ENCODE measurements around the gene KIF3C. TPM values are rescaled to one million over a fixed set of nuclear protein-coding genes. Genes with fewer than 3 reads are reported as not detected.

The KIF3C gene
- total and polyA plus RNA-seq, 10 of the 15 experiments (the other 5 are each of a cell fraction or from before 2014, with no cell fraction given), result 0.10 to 0.63 (median 0.46) TPM

GRCh38 chr2:25920336-25920735, 62.0 kb downstream of the KIF3C start:
- H2AFZ ChIP-seq (ENCODE audit: control insufficient read depth, low read depth, low read length), result no peak overlapping the region
- CTCF ChIA-PET, result no interaction called here
- no peaks in the 10 kb centered on the region for H3K27me3 ChIP-seq (replicated peaks in 1 of 2; ENCODE audit: control insufficient read depth in 2 of 2, insufficient read depth in 2 of 2, low read length in 1 of 2)
- H3K4me1 ChIP-seq (ENCODE audit: control insufficient read depth, insufficient read depth, low read length), result peaks cover 3% of the 10 kb centered on the region
- 62% methylated on average over 5 of the region's 5 CpGs for WGBS (ENCODE audit: insufficient coverage, insufficient replicate concordance, low lambda C conversion rate, missing lambda C conversion rate)
- H3K4me3 ChIP-seq, result no peak overlapping the region
- intact Hi-C loops (cut with micrococcal nuclease; ENCODE audit: unreplicated experiment), result no loop called here
- H3K27ac ChIP-seq (ENCODE audit: control insufficient read depth, insufficient read depth), result no peak overlapping the region
- DNase-seq (ENCODE audit: low read depth, low spot score) (no peak), FAIRE-seq (no peak), ATAC-seq (no peak)
- no peak for TF ChIP-seq ATF7 (IDR thresholded peaks at IDR 0.05; ENCODE audit: low read depth)
- TF ChIP-seq SMC3 (IDR thresholded peaks at IDR 0.05; ENCODE audit: borderline replicate concordance, low read length), result no peak
- no peak for TF ChIP-seq RAD51 (IDR thresholded peaks at IDR 0.05)
- H3K9me3 ChIP-seq (replicated peaks; ENCODE audit: control insufficient read depth, insufficient read depth, low read length), result no peaks in the 10 kb centered on the region
- SMC1A ChIA-PET (ENCODE audit: uncharacterized antibody, unreplicated experiment), result no interaction called here
- no peaks in the 10 kb centered on the region for H3K79me2 ChIP-seq (ENCODE audit: control insufficient read depth, insufficient read depth, low read length)
- POLR2A ChIA-PET, result no interaction called here
- in situ Hi-C loops (cut with MboI), result no loop called here
- no peaks in the 10 kb centered on the region for H3K36me3 ChIP-seq (ENCODE audit: control insufficient read depth in 2 of 2, insufficient read depth in 2 of 2, low read length in 1 of 2)
- BruUV-seq (replicated peaks), result no TSS peak
- RAD21 ChIA-PET (ENCODE audit: unreplicated experiment), result no interaction called here
- no peak overlapping the region for H3K9ac ChIP-seq (ENCODE audit: control insufficient read depth, insufficient read depth, low read length)
- no peak overlapping the region for H3K4me2 ChIP-seq (ENCODE audit: control insufficient read depth, insufficient read depth)
- H4K20me1 ChIP-seq (ENCODE audit: control insufficient read depth, insufficient read depth), result no peaks in the 10 kb centered on the region

GRCh38 chr2:25917832-25918231, 64.5 kb downstream of the KIF3C start:
- Histone ChIP-seq H3K4me2 (ENCODE audit: control insufficient read depth, insufficient read depth) (no peak overlapping the region), H4K20me1 (ENCODE audit: control insufficient read depth, insufficient read depth) (no peaks in the 10 kb centered on the region), H3K9ac (ENCODE audit: control insufficient read depth, insufficient read depth, low read length) (no peak overlapping the region), H2AFZ (ENCODE audit: control insufficient read depth, low read depth, low read length) (no peak overlapping the region), H3K4me1 (ENCODE audit: control insufficient read depth, insufficient read depth, low read length) (no peaks in the 10 kb centered on the region), H3K36me3 (ENCODE audit: control insufficient read depth in 2 of 2, insufficient read depth in 2 of 2, low read length in 1 of 2) (no peaks in the 10 kb centered on the region), H3K27me3 (replicated peaks in 1 of 2; ENCODE audit: control insufficient read depth in 2 of 2, insufficient read depth in 2 of 2, low read length in 1 of 2) (no peaks in the 10 kb centered on the region), H3K4me3 (no peak overlapping the region), H3K27ac (ENCODE audit: control insufficient read depth, insufficient read depth) (no peak overlapping the region), H3K9me3 (replicated peaks; ENCODE audit: control insufficient read depth, insufficient read depth, low read length) (no peaks in the 10 kb centered on the region), H3K79me2 (ENCODE audit: control insufficient read depth, insufficient read depth, low read length) (no peaks in the 10 kb centered on the region)
- no peak for FAIRE-seq
- ChIA-PET RAD21 (ENCODE audit: unreplicated experiment) (no interaction called here), CTCF (interaction anchor here (0.9 to 2.1 kb wide), 3 partner anchors 10 to 33 kb away, joined by 3 to 5 read pairs (median 4); no protein-coding TSS in a partner anchor), SMC1A (ENCODE audit: uncharacterized antibody, unreplicated experiment) (no interaction called here), POLR2A (no interaction called here)
- 48% methylated on average over 3 of the region's 3 CpGs for WGBS (ENCODE audit: insufficient coverage, insufficient replicate concordance, low lambda C conversion rate, missing lambda C conversion rate)
- no TSS peak for BruUV-seq (replicated peaks)
- DNase-seq (ENCODE audit: low read depth, low spot score), result no peak
- intact Hi-C loops (cut with micrococcal nuclease; ENCODE audit: unreplicated experiment), result no loop called here
- ATAC-seq, result no peak
- in situ Hi-C loops (cut with MboI), result no loop called here
- TF ChIP-seq ZBTB33 (IDR thresholded peaks at IDR 0.05), result no peak
- no peak for TF ChIP-seq MEF2A (IDR thresholded peaks at IDR 0.05; ENCODE audit: insufficient read depth, low read depth, low read length)
- TF ChIP-seq ATF7 (IDR thresholded peaks at IDR 0.05; ENCODE audit: low read depth), result no peak
- TF ChIP-seq NR2C1 (IDR thresholded peaks at IDR 0.05), result no peak
- no peak for TF ChIP-seq BHLHE40 (IDR thresholded peaks at IDR 0.05; ENCODE audit: borderline replicate concordance in 1 of 2, low read depth in 2 of 2, low read length in 1 of 2)
- TF ChIP-seq PAX8 (IDR thresholded peaks at IDR 0.05), result no peak
- no peak for TF ChIP-seq MEF2B (IDR thresholded peaks at IDR 0.05; ENCODE audit: partially characterized antibody, poor library complexity, severe bottlenecking)
- no peak for TF ChIP-seq ESRRA (IDR thresholded peaks at IDR 0.05; ENCODE audit: low read length)
- no peak for TF ChIP-seq RELB (IDR thresholded peaks at IDR 0.05; ENCODE audit: low read depth)
- TF ChIP-seq NFXL1 (IDR thresholded peaks at IDR 0.05; ENCODE audit: borderline replicate concordance), result no peak
- TF ChIP-seq CTCF (IDR thresholded peaks at IDR 0.05 in 2 of 3, conservative IDR thresholded peaks at IDR 0.05 in 1 of 3; ENCODE audit: control insufficient read depth in 2 of 3, extremely low read depth in 1 of 3, insufficient read depth in 1 of 3, low read depth in 3 of 3, low read length in 3 of 3), result no peak

Data from GM12878 (cell line).